HG03520 (cell line): ENCODE data around the gene ARFGEF3.
"Not testable (repeated sequence)": the region's sequence is repeated elsewhere in the genome, so short reads cannot be mapped to it uniquely, and the experiment has no call there.

Experiments used
- ATAC-seq: cut with Tn5 transposase; IDR thresholded peaks from one replicate; pipeline ENCODE4 v1.9.1; 2021; ENCODE audit warnings: mild to moderate bottlenecking, moderate library complexity; ENCODE audit not compliant: unreplicated experiment

ARFGEF3 gene, protein sequence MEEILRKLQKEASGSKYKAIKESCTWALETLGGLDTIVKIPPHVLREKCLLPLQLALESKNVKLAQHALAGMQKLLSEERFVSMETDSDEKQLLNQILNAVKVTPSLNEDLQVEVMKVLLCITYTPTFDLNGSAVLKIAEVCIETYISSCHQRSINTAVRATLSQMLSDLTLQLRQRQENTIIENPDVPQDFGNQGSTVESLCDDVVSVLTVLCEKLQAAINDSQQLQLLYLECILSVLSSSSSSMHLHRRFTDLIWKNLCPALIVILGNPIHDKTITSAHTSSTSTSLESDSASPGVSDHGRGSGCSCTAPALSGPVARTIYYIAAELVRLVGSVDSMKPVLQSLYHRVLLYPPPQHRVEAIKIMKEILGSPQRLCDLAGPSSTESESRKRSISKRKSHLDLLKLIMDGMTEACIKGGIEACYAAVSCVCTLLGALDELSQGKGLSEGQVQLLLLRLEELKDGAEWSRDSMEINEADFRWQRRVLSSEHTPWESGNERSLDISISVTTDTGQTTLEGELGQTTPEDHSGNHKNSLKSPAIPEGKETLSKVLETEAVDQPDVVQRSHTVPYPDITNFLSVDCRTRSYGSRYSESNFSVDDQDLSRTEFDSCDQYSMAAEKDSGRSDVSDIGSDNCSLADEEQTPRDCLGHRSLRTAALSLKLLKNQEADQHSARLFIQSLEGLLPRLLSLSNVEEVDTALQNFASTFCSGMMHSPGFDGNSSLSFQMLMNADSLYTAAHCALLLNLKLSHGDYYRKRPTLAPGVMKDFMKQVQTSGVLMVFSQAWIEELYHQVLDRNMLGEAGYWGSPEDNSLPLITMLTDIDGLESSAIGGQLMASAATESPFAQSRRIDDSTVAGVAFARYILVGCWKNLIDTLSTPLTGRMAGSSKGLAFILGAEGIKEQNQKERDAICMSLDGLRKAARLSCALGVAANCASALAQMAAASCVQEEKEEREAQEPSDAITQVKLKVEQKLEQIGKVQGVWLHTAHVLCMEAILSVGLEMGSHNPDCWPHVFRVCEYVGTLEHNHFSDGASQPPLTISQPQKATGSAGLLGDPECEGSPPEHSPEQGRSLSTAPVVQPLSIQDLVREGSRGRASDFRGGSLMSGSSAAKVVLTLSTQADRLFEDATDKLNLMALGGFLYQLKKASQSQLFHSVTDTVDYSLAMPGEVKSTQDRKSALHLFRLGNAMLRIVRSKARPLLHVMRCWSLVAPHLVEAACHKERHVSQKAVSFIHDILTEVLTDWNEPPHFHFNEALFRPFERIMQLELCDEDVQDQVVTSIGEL (N-terminal part only)

DNA sequence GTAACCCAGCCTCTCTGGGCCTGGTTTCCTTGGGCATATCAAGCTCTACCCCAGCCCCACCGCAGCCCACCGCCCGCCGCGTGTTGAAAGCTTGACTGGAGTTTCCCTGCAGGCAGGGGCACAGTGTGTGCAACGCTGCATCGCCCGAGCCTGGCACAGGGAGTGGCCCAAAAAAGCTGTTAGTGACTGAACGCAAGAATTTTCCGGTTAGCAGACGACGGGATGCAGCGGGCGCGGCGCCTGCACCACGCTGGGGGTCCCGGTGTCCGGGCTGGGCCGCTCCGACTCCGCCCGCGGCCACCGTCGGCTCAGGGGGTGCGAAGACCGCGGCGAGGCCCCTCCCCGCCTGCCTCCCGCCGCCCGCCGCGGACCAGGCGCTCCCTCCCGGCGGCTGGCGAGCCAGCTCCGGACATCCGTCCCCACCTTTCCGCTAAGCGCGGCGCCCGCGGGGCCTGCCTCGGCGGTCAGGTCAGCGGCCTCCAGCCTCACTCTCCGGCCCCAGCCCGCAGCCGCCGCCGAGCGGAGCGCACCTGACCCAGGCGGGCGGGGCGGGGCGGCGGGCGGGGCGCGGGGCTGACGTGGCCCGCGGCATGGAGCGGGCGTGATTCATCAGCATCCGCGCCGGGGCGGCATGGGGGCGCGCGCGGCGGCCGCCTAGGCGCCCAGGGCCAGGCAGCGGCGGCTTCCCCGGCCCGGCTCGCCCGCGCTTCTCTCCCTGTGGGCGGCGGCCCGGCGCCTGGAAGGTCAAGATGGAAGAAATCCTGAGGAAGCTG lies at the start of gene ARFGEF3:
Gene ARFGEF3, plus strand, starts transcription at position 602 of the 773 bp plus-strand sequence. Its CDS starts 148 bp downstream, at position 750.
- peak; percentile 68 for ATAC-seq

DNA sequence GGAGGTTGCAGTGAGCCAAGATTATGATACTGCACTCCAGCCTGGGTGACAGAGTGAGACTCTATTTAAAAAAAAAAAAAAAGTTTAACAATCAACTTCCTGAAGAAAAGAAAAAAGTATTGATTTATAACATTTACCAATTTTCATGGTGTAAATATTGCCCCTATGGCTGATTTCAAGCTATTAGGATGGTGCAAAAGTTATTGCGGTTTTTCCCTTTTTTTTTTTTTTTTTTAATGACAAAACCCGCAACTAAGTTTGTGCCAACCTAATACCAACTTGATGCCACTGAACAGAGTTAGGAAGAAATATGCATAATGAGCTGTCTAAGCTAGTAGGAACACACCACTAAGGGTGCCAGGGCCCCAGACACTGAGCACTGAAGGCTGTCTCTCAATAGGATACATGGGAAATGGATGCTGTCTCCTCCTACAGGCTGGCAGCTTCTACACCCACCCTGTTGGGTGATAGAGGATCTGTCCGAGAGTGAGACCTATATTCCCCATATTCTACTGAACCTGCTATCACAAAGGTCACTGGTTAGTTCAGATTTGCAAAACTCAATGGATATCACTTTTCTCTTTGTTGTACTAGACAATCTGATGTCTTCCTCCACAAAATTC lies 48.0 kb upstream of the ARFGEF3 start:
- ATAC-seq = no peak

DNA sequence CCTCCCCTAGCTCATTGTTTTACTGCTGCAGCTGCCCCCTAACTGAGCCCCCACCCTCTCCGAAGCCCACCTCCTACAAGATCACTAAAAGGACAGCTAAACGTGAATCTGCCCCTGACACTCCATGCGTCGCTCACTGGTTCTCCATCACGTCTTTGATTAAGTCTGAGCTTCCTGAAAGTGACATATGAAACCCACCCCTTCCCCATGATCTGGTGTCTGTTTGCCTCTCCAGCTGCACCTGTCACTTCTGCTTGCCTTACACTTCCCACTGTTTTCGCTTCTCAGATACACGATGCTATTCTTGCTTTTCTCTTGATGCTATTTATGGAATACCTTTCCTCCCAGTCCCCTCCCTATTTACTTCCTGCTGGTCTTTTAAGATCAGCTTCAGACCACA lies 46.5 kb upstream of the ARFGEF3 start:
- ATAC-seq = no peak

DNA sequence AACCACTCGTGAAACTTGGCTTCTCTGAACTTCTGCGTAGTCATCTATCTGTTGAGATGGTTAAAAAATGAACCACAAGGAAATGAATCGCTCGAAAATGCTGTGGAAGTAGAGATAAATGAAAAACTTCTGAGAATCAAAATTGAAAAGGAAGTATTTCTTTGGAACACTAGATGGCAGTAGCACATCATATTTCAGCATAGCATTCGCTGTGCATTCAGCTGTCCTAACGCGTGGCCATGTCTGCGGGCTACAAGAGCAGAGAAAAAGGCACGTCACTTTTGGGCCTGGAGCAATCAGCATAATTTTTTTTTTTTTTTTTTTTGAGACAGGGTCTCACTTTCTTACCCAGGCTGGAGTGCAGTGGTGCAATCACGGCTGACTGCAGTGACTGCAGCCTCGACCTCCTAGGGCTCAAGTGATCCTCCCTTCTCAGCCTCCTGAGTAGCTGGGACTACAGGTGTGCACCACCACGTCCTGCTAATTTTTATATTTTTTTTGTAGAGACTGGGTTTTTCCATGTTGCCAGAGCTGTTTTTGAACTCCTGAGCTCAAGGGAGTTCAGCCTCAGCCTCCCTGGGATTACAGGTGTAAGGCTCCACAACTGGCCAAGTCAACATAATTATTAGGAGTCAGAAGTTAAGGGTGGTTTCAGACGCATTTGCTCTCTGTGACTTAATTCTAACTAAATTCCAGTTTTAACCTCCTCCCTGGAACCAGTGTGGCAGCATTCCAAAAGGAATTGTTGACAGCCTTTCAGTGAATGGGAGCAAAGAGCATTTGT lies 45.7 kb upstream of the ARFGEF3 start:
- peak; percentile 71 for ATAC-seq

DNA sequence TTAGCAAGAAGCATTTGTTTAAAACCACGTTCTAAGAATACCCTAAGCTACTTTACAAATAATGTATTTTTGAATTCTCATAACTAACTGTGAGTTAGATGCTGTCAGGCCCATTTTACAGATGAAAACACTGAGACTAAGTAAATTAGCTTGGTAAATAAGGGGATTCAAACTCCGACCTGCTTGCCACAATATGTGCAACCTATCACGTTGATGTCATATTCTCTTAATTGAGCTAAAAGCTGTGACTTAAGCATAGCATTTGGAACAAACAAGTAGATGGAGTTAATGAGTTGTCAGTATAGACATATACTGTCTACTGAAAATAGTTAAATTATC lies 45.1 kb upstream of the ARFGEF3 start:
- ATAC-seq = no peak

DNA sequence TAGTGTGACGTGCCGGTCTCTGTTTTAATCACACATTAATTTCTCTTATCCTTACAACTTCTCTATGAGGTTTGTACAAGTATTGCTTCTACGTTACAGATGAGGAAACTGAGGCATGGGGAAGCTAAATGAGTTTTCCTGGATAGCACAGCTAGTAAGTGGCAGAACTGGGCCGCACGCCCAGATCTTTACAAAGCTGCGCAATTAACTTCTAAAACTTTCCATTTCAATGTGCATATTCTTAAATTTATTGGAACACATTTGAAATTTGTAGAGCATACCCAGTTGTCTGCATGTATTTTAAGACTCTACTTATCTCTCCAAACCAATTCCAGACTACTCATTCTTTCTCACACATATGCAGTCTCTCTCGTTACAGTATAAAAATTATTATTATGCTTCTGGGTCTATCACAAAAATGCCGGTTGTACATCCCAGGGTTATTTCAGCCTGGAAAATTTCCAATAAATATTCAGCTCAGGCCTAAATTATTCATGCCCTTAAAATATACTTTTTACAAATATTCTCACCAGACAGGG lies 44.3 kb upstream of the ARFGEF3 start:
- ATAC-seq = no peak

DNA sequence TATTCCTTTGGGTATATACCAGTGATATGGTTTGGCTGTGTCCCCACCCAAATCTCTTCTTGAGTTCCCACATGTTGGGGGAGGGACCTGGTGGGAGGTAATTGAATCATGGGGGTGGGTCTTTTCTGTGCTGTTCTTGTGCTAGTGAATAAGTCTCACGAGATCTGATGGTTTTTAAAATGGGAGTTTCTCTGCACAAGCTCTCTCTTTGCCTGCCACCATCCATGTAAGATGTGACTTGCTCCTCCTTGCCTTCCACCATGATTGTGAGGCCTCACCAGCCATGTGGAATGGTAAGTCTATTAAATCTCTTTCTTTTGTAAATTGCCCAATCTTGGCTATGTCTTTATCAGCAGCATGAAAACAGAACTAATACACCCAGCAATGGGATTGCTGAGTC lies 42.5 kb upstream of the ARFGEF3 start:
- ATAC-seq = not testable (repeated sequence)

DNA sequence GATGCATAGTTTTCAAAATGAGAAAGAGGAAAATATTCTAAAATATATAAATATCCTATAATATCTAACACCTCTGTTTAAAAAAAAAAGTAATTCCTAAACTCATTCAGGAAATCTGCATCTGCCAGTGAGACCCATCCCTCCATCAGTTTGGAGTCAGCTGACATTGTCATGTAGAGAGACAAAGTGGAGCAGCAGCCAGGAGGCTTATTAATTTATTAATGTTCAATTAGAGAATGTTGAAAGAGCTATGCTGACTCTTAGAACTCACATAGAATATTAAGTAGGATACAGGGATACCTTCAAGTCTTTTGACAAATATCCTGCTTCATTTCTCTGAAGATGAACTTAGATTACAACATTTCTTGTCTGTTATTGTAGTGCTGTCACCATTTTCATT lies 41.8 kb upstream of the ARFGEF3 start:
- ATAC-seq = no peak

DNA sequence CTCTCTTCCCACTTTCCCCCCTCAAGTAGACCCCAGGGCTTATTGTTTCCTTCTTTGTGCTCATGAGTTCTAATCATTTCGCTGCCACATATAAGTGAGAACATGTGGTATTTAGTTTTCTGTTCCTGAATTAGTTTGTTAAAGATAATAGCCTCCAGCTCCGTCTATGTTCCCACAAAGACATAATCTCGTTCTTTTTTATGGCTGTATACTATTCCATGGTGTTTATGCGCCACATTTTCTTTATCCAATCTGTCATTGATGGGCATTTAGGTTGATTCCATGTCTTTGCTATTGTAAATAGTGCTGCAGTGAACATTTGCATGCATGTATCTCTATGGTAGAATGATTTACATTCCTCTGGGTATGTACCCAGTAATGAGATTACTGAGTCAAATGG lies 37.6 kb upstream of the ARFGEF3 start:
- ATAC-seq = no peak

DNA sequence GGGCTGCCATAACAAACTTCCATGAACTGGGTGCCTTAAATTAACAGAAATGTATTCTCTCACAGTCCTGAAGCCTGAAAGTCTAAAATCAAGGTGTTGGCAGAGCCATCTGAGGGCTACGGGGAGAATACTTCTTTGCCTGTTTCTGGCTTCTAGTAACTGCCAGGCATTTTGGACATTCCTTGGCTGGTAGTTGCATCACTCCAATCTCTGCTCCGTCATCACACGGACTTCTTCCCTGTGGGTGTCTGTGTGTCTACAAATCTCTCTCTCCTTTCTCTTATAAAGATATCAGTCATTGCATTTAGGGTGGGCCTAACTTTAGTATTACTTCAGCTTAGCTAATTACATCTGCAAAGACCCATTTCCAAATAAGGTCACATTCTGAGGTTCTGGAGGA lies 33.6 kb upstream of the ARFGEF3 start:
- ATAC-seq = no peak

DNA sequence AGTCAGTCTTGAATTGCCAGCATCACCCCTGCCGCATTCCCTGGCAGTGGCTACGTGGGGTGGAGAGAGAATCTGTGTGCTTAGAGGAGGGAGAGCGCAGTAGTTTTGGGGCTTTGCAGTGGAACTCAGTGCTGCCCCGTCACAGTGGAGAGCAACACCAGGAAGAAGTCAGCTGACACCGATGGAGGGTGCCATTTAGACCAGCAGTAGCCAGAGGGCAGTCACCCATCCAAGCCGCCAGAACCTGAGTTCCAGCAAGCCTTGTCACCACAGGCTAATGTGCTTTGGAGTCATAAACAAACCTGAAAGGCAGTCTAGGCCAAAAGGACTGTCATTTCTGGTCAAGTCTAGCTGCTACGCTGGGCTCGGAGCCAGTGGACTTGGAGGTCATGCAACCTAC lies 32.5 kb upstream of the ARFGEF3 start:
- no peak for ATAC-seq

DNA sequence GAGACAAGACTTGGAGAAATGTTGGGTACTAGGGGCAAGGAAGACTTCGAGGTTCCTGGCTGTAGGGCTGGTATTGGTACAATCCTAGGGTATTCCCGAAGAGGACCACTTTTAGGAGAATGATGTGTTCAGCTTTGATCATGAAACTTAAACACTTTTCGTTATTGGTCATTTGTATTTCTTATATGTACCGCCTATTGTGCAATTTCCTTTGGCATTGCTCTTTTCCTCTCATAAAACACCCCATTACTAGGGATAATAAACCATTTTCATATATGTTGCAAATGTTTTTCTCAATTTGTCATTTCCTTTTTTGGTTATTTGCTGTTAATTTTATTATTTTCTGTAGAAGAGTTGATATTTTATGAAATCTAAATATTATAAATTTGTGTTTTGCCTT lies 18.9 kb upstream of the ARFGEF3 start:
- ATAC-seq = no peak

DNA sequence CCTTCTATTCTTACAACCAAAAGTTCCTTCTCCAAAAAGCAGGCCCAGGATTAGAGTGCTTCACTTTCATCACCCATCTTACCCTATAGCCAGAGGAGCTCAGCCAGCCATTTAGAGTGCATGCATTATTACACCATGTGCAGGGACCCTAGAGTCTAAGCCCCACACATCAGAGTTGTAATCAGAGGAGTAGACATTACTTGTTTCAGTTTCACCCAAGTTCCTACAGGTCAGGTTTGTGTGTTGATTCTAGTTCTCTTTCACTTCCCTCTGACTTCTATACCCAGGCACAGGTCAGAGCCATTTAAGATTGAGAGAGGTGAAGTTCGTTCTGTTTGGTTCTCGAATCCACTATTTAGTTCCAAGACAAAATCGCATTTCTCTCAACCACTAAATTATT lies 16.3 kb upstream of the ARFGEF3 start:
- peak; percentile 84 for ATAC-seq

DNA sequence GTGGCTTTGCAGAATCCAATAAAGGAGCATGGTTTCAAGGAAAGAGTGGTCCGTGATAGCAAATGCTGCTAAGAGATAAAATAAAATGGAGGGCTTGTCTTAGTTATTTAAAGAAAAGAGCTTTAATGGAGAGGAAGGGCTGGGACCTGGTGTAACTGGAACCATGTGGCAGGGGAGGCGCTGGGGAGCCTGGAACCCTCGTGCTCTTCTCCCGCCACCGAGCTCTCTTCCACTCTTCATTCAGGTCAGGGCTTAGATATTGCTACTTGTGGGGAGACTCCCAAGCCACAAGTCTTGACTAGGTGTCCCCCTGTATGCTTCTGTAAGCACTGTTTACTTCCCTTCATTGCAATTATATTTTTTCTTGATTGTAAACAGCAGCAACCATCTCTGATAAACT lies 15.2 kb upstream of the ARFGEF3 start:
- ATAC-seq = no peak

DNA sequence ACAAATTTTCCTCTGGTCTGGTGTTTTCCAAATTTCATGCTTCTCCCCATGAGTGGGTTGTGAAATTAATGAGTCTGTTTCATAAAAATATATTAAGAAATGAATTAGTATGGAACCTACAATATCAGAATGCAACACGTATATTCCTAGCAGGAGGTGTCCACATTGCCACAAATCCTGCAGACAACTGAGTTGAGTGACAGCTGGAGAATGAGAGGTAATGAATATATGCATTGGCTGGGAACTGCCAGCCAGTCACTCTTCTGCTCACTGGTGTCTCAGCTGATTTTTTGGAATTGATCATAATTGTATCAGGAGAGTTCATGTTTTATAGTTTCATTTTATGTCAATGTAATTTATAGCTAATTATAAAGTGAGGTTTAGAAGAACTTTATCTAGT lies 6.3 kb upstream of the ARFGEF3 start:
- no peak for ATAC-seq

DNA sequence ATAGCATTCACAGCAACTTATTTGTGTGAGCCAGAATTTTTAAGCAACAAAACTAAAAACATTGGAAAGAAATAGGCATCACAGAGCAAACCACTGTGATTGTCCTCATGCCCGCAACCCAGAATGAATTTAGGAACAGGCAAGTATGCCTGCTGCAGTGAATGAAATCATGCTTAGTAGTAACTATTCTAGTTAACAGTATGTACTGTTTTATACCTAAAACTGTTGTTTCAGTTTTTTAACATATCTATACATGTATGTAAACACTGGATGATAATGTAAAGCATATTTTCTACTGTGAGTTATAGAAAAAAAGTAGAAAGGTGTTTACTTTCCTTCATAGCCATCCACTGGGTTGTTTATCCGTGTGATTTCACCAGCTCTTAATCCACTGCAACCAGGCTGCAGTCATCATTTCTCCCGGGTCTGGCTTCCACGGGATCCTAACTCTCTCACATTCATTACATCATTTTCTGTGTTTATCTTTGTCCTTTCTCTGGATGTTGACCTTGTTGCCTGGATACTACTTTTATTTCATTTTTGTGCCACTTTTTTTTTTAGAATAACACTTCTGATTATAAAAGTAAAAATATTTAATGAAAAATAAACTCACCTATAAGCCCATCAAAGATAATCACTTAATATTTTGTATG lies 3.6 kb upstream of the ARFGEF3 start:
- ATAC-seq = no peak

DNA sequence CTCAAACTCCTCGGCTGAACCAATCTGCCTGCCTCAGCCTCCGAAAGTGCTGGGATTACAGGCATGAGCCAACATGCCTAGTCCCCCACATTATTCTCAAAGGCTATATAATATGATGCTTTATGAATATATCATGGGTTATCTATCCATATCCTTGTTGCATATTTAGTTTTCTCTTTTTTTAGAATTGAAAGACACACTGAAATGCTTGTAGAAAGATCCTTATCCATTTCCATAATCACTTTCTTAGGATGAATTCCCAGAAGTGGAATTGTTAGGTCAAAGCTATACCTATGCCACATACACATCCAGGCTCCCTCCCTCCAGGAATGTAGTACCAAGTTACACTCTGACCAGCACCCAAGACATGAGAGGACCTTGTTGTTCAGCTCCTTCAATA lies 2.5 kb upstream of the ARFGEF3 start:
- no peak for ATAC-seq

DNA sequence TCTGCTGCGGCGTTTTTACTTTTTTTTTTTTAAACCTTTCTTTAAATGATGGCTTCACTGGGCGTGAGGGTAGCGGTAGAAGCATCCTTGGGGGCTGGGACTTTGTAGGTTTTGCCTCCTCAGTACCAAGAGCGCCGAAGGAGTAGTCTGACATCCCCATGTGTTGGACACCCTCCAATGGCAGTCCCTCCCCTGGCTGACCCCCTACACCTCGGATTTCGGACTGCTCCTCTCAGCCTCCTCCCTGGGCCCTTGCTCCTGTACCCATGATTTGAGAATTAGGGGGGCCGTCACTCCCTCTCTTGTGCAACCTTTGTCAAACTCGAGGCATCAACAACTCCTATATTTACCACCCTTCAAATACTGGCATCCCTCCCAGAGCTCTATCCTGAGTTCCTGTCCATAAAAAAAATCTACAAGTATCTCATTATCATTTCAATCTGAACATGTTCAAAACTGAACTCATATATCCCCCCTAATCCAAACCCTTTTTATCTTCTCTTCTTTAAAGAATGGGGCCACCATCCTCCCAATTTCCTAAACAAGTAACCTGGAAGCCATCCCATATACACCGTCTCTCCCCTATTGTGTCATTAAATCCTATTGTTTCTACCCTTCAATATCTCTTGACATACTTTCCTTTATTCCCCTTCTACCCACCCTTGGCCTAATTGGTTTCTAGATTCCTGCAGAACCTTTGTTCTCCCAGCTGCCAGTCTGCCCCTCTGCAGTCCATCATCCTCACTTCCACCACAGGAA lies 1.2 kb upstream of the ARFGEF3 start:
- ATAC-seq = no peak
